ENCODE results near the gene ALKBH2.
A peak's percentile ranks its signal among the peaks of the same experiment; 100 is the strongest.
"Not testable (repeated sequence)": the region's sequence is repeated elsewhere in the genome, so short reads cannot be mapped to it uniquely, and the experiment has no call there.

Gene ALKBH2

DNA sequence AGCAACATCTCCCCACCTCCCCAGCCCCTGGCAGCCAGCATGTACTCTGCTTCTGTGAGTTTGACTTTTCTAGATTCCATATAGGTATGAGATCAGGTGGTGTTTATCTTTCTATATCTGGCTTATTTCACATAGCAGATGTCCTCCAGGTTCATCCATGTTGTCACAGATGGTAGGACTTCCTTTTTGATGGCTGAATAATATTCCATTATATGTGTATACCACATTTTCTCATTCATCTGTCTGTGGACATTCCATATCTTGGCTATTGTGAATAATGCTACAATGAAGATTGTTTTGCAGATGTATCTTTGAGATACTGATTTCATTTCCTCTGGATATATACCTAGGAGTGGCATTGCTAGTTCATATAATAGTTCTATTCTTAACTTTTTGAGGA is 18.4 kb downstream of the ALKBH2 start:
- DNase-seq (ENCODE audit: insufficient read length, low spot score) (no peak), FAIRE-seq (no peak)

DNA sequence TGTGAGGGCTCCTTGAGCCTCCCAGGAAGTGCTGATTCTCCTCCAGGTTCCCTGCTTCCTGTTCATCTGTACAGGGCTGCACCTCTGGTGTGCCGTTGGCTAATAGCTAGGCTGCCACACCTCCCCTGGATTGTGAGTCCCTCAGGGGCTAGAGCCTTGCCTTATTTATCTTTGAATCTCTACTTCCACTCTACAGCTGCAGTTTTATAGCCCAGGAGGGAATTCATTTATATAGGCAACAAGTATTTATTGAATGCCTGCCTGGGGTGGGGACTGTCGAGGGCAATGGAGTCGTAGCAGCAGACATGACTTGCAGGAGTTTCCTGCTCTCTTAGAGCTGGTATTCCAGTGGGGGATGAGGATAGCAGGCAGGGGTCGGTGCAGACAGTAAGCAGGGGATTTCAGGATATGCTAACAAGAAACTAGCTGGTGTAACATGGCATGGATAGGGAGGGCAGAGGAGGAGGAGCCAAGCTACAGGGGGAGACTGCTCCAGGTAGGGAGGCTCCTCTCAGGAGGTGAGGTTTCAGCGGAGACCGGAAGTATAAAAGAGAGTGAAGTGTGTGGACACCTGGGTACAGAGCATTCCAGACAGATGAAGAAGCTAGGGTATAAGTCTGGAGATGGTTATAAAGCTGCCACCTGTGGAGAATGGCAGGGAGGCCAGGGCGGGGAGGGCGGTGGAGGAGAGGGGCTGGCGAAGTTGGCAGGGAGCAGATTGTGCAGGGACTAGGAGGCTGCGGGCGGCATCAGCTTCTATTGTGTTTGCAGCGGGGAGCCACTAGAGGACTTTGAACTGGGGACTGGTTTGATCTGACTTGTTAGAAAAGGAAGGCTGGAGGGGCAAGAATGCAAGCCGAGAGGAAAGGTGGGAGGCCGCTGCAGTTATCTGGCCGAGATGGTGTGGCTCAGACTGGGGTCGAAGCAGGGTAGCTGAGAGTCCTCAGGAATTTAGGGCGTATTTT is 23.7 kb downstream of the ALKBH2 start:
- no peak for FAIRE-seq
- DNase-seq (ENCODE audit: insufficient read length, low spot score) = no peak

DNA sequence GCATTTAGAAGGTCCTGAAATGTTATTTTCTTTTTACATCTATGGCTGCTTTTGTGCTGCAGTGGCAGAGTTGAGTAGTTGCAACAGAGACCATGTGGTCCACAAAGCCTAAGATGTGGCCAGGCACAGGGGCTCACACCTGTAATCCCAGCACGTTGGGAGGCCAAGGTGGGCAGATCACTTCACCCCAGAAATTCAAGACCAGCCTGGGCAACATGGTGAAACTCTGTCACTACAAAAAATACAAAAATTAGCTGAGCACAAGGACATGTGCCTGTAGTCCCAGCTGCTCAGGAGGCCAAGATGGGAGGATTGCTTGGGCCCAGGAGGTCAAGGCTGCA is 27.4 kb downstream of the ALKBH2 start:
- FAIRE-seq (no peak), DNase-seq (ENCODE audit: insufficient read length, low spot score) (no peak)

DNA sequence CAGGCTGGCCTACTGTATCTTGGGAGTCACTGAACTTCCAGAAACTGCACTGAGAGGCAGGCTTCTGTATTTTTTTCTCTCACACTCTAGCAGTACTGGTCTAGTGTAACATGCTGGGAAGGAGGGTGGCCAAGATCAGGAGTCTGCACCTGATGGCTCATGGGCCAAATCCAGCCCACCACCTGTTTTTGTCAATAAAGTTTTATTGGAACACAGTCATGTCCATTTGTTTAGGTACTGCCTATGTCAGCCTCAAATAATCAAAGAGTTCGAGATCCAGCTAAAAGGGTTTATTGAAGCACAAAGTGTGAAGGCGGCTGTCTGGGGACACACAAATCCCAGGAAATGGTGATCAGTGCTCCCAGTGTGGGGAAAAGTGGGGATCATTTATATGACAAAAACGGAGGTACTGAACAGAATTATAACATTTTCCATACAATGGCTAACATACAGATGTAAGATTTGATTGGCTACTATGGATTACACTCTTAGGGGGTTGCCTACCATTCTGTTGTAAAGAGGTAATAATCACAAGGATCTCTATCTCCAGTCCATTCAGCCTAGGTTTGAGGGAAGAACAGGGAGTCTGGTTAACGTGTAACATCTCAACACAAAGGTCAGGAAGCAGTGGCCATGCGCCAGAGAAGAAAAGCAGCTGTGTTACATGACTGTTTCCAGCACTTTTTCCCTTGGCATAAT is 28.0 kb downstream of the ALKBH2 start:
- FAIRE-seq = no peak

DNA sequence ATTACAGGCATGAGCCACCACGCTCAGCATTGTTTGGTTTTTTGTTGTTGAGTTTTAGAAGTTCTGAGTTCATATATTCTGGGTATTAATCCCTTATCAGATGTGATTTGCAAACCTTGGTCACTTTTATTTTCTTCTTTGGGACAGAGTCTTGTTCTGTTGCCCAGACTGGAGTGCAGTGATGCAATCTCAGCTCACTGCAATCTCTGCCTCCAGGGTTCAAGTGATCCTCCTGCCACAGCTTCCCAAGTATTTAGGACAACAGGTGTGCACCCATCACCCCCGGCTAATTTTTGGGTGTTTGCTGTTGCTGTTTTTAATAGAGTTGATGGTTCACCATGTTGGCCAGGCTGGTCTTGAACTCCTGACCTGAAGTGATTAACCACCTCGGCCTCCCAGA is 29.1 kb downstream of the ALKBH2 start:
- no peak for FAIRE-seq
- no peak for DNase-seq (ENCODE audit: insufficient read length, low spot score)

More for the DNA sequence above, 28.0 kb downstream of the ALKBH2 start:
- no peak for DNase-seq (ENCODE audit: insufficient read length, low spot score)

DNA sequence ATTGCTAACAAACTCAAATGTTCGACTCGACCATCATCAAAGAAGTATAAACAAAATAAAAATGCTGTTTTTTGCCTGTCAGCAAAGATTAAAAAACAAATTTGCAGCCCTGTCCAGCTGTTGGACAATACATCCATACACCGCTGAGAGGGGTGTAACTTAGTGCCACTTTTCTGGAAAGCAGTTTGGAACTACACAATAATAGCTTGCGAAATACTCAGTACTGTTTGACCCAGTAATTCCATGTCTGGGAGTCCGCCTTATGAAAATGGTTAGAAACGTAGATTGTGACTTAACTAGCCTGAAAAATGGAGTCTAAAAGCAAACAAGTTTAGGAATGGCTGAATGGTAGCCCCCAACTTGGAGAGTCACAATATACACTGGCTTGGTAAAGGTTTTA is 34.5 kb downstream of the ALKBH2 start:
- FAIRE-seq (no peak), DNase-seq (ENCODE audit: insufficient read length, low spot score) (no peak)

DNA sequence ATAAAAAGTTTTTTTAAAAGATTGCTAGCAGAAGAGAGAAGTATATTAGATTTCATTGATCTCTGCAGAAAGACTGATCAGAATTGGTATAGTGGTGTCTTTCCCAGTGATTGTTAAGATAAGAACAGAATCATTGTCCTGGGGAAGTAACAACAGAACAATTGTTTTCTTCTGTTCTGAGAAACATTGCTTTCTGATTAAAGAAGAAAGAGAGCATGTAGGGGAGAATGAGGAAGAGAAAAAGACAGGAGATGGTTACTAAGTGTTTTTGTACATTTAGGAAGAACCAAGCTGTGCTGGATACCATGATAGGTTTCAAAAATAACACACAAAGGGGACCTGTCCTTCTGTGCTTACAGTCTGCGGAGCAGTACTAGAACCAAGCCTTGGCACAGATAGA is 35.9 kb downstream of the ALKBH2 start:
- DNase-seq (ENCODE audit: insufficient read length, low spot score) = no peak
- no peak for FAIRE-seq

DNA sequence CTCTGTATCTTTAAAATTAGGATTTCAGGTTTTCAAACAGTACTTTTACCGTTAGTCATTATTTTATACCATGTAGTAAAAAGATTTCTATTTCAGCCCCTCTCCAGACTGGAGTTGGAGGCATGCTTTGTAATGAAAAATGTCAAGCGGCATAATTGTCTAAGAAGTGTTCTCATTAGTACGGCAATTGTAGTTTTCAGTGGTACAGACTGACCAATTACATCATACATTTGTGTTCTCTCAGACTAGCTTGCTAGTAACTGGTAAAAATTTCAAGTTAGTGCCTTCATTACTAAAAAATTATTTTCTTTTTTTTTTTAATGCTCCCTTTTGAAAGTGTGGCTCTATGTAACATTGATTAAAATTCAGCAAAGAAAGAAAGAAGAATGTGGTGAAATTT is 36.4 kb downstream of the ALKBH2 start:
- FAIRE-seq (no peak), DNase-seq (ENCODE audit: insufficient read length, low spot score) (no peak)

DNA sequence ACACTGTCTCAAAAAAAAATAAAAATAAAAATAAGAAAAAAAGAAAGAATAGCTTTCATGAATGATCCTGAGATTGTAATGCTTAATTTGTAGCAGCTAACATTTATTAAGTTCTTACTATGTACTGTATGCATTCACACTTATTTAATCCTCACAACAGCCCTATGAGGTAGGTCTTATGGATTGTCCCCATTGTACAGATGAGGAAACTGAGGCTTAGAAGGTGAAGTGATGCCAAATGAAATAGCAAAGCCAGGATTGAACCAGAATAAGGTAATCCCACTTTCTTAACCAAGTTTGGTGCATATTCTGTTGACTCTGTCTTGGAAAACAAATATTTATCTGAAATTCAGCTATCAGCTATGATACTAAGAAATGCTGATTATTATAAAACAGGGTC is 38.8 kb downstream of the ALKBH2 start:
- DNase-seq (ENCODE audit: insufficient read length, low spot score) (no peak), FAIRE-seq (no peak)

DNA sequence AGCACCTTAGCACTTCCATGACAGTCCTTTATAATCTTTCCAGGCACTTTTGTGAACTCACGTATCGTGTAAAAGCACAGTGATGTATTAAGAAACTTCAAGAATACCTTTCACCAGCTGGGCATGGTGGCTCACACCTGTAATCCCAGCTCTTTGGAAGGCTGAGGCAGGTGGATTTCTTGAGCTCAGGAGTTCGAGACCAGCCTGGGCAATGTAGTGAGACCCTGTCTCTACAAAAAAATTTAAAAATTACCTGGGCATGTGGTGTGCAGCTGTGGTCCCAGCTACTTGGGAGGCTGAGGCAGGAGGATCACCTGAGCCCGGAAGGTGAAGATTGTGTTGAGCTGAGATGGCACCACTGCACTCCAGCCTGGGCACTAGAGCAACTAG is 39.2 kb downstream of the ALKBH2 start:
- FAIRE-seq; DNase-seq (ENCODE audit: insufficient read length, low spot score): not testable (repeated sequence)

DNA sequence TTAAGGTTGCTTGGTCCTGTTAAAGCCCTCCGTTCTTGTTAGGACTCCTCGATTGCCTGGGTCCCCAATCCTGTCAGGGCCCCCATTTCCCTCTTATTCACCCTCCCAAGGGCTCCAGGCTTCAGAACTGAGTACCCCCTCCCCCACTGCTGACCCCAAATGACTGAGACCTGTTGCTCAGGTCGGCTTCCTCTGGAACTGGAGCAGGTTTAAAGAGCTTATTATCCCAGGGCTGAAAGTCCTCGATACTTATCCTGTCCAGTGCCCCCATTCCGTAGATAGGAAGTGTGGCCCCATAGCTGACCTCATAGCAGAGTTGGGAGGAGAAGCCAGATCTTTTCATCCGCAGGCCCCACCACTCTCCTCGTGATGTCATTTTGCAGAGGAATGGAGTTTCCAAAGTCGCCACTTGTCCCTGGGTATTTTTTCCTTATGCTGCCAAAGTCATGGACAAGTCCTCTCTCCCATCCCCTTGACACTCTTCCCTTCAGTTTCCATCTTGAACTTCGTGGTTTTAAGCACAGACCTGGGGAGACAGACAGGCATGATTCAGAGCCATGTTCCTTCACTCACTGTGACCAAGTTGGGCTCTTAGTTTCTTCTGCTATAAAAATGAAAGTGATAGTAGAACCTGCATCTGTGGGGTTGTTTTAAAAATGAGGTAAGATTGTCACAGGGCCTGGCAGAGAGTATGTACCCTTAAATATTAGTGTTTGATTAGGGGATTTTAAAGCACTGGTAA is 39.7 kb downstream of the ALKBH2 start:
- DNase-seq (ENCODE audit: insufficient read length, low spot score) (no peak), FAIRE-seq (no peak)

DNA sequence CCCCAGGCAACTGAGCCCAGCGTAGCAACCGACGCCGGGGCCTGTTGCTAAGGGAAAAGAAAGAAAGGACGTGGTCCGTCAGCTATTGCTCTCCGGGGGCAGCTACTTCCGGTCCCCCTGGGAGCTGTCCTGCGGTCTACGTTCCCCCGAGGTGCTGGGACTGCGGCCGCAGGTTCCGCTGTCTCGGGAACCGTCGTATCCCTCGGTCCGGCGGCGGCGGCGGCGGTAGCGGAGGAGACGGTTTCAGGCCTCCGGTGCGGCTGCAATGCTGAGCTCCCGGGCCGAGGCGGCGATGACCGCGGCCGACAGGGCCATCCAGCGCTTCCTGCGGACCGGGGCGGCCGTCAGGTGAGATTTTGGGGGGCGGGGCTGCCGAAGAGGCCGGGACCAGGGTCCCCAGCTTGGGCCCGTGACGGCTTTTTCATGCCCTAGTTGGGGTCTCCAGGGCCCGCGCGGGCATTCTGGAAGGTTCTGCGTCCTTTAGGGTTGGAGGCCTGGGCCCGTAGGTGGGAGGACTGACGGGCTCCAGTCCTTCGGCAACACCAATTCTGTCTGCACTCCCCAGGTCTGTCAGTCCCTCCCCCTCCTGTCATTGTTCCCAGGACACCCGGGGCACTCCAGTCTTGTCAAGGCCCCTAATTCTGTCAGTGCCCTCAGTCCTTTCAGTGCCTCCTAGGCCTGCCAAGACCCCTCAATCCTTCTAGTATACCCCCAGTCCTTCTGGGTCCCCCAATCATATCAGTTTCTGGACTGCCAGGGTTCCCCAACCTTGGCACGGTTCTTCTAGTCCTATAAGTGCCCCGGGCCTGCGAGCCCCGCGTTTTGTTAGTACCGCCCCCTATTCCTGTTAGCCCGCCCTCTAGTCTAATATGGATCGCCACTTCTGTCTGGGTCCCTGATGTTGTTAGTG is 40.6 kb downstream of the ALKBH2 start, which contains the start of gene USP30:
USP30 (plus strand) TSS at position 163 of the 910 bp plus-strand sequence; CDS start at position 266, 103 bp downstream.
- FAIRE-seq = no peak
- peak; percentile 82 for DNase-seq (ENCODE audit: insufficient read length, low spot score)

DNA sequence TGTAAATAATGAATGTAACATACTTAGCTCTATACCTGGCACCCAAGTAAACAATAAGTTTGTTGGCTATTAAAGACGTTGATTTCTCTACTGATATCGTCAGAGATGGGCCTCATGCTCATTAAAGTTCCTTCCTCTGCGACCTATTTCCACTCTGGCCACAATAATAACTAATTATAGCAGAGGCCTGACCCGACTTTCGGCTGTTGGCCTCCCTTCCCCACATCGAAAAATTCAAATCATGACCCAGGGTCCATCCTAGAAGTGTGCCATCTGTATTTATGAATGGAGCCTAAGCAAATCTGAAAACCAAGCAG is 41.2 kb downstream of the ALKBH2 start:
- FAIRE-seq (no peak), DNase-seq (ENCODE audit: insufficient read length, low spot score) (no peak)

DNA sequence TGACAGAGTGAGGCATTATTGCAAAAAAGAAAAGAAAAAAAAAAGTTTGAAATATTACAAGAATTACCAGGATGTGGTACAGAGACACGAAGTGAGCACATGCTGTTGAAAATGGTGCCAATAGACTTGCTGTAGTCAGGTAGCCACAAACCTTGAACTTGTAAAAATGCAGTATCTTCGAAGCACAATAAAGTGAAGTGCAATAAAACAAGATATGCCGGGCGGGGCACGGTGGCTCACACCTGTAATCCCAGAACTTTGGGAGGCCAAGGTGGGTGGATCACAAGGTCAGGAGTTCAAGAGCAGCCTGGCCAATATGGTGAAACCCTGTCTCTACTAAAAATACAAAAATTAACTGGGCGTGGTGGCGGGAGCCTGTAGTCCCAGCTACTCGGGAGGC is 43.5 kb downstream of the ALKBH2 start:
- not testable (repeated sequence) for DNase-seq (ENCODE audit: insufficient read length, low spot score); FAIRE-seq

DNA sequence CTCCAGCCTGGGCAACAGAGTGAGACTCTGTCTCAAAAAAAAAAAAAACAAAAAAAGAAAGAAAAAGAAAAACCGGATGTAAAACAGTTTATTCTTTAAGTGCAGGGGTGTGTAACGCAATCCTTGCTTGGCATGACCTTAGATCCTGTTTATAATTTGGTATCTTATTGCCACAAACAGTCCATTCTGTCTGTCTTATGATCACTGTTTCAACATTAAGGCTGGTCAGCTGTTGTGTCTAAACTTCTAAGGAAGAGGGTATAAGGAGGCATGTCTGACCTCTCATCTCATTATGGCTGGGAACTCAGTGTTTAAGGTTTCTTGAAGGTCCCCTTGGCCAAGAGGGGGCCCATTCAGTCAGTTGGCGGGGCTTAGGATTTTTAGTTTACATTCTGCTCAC is 44.6 kb downstream of the ALKBH2 start:
- not testable (repeated sequence) for FAIRE-seq

DNA sequence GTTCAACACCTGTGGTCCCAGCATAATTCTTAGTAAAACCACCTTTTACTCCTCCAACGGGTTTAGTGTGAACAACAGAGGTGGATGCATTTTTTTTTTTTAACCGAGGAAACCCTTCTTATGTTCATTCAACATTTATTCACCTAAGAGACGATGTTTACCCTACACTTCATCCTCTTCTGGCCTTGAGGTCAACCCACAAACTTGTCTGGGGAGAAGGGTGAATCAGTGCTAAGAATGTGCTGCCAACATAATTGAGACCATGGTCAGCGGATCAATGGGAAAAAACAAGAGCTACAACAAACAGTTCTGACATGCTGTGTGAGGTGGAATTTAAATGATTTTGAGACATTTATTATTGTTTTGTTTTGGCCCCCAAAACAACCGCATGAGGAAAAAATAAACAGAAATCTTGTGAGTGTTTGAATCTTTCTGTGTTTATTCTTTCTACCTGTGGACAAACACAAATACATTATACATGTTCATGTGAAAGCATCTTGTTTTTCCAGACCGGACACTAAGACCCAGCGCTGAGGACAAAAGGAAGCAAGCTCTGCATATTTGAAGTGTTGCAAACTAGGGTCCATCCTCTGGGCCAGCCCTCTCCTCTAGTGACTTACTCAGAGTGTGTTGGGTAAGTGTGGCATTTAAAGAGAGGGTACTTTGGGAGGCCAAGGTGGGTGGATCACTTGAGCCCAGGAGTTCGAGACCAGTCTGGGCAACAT is 46.0 kb downstream of the ALKBH2 start:
- DNase-seq (ENCODE audit: insufficient read length, low spot score) = no peak
- no peak for FAIRE-seq

More for the DNA sequence above, 44.6 kb downstream of the ALKBH2 start:
- not testable (repeated sequence) for DNase-seq (ENCODE audit: insufficient read length, low spot score)

DNA sequence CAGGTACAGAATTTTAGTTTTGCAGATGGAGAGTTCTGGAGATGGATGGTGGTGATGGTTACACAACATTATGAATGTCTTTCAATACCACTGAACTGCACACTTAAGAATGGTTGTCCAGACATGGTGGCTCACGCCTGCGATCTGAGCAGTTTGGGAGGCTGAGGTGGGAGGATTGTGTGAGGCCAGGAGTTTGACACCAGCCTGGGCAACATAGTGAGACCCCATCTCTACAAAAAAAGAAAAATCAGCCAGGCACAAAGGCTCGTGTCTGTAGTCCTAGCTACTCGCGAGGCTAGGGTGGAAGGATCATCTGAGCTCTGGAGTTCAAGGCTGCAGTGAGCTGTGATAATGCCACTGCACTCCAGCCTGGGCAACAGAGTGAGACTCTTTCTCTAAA is 49.0 kb downstream of the ALKBH2 start:
- DNase-seq (ENCODE audit: insufficient read length, low spot score) (no peak), FAIRE-seq (no peak)
